Fibroblast of villous mesenchyme (primary cell): ENCODE data around the gene RPS21. TPM values are rescaled to one million over a fixed set of nuclear protein-coding genes. Genes with fewer than 3 reads are reported as not detected.

ENCODE experiments used
- DNase-seq: peaks from one replicate; pipeline ENCODE4 v3.0.0-alpha.2; 2010; ENCODE audit warnings: low read depth
- H3K4me3 ChIP-seq: 2 replicates; pipeline ENCODE4 v1.5.1; 2011; ENCODE audit warnings: low read depth, mild to moderate bottlenecking, low read length
- CTCF ChIP-seq: IDR thresholded peaks from 2 replicates; pipeline ENCODE4 v1.5.1; 2012; ENCODE audit warnings: low read depth, mild to moderate bottlenecking, low read length; ENCODE audit not compliant: insufficient read depth
- total RNA-seq: library from RNA; depleted of rRNA; stranded (reverse); fragments of >200 nt; gene quantifications from 2 replicates; pipeline ENCODE4 v1.2.3, GENCODE V29; 2012

RPS21 gene
- total RNA-seq, 1 donor = 457 TPM

GRCh38 chr20:62349556-62350097 is 37.3 kb upstream of the RPS21 start:
- H3K4me3 ChIP-seq = no peak overlapping the region
- DNase-seq = no peak
- TF ChIP-seq CTCF = no peak

GRCh38 chr20:62350098-62350628 is 36.7 kb upstream of the RPS21 start:
- TF ChIP-seq CTCF = no peak
- no peak for DNase-seq
- H3K4me3 ChIP-seq = no peak overlapping the region

GRCh38 chr20:62350629-62351422 is 36.1 kb upstream of the RPS21 start:
- H3K4me3 ChIP-seq = no peak overlapping the region

GRCh38 chr20:62351469-62352401 is 35.2 kb upstream of the RPS21 start:
- no peak for DNase-seq
- no peak overlapping the region for H3K4me3 ChIP-seq
- no peak for TF ChIP-seq CTCF

More at GRCh38 chr20:62350629-62351422, 36.1 kb upstream of the RPS21 start:
- no peak for TF ChIP-seq CTCF
- no peak for DNase-seq

GRCh38 chr20:62352402-62353288 is 34.3 kb upstream of the RPS21 start:
- TF ChIP-seq CTCF = no peak
- DNase-seq = no peak
- no peak overlapping the region for H3K4me3 ChIP-seq
